ENCODE measurements around the gene GSTM3. TPM values are rescaled to one million over a fixed set of nuclear protein-coding genes. Genes with fewer than 3 reads are reported as not detected.

The GSTM3 gene
- total and polyA plus RNA-seq, 2 of the 13 experiments (the other 11 are each of a cell fraction or from before 2014, with no cell fraction given) = 127 to 142 TPM

- TF ChIP-seq MAFK (conservative IDR thresholded peaks at IDR 0.05 in 1 of 2, IDR thresholded peaks at IDR 0.05 in 1 of 2; ENCODE audit: low read length in 2 of 2) = no peak
- TF ChIP-seq HIVEP1 (CRISPR knock-in tag; IDR thresholded peaks at IDR 0.05) = no peak
- TF ChIP-seq ZSCAN25 (CRISPR knock-in tag; IDR thresholded peaks at IDR 0.05) = no peak
- TF ChIP-seq ATF7 (IDR thresholded peaks at IDR 0.05) = no peak
- TF ChIP-seq ATF7 (CRISPR knock-in tag; IDR thresholded peaks at IDR 0.05) = no peak
- peak; percentile 74 for TF ChIP-seq HNF1B (CRISPR knock-in tag; IDR thresholded peaks at IDR 0.05)
- no peak for TF ChIP-seq ZNF646 (CRISPR knock-in tag; IDR thresholded peaks at IDR 0.05)
- no peak for TF ChIP-seq AHDC1 (CRISPR knock-in tag; IDR thresholded peaks at IDR 0.05; ENCODE audit: borderline replicate concordance)
- TF ChIP-seq ZNF251 (CRISPR knock-in tag; IDR thresholded peaks at IDR 0.05) = no peak
- TF ChIP-seq ZNF605 (CRISPR knock-in tag; IDR thresholded peaks at IDR 0.05) = no peak
- no peak for TF ChIP-seq ZNF446 (CRISPR knock-in tag; IDR thresholded peaks at IDR 0.05)
- no peak for TF ChIP-seq CBFB (CRISPR knock-in tag; IDR thresholded peaks at IDR 0.05)
- no peak for TF ChIP-seq FOXO1 (CRISPR knock-in tag; IDR thresholded peaks at IDR 0.05)
- TF ChIP-seq POLR2AphosphoS2 (IDR thresholded peaks at IDR 0.05; ENCODE audit: low read depth, low read length) = no peak
- no peak for TF ChIP-seq CHD4 (IDR thresholded peaks at IDR 0.05; ENCODE audit: borderline replicate concordance, low read length)
- TF ChIP-seq ZNF460 (CRISPR knock-in tag; IDR thresholded peaks at IDR 0.05; ENCODE audit: borderline replicate concordance) = no peak
Observed at GRCh38 chr1:109773203-109773899, 32.5 kb upstream of the GSTM3 start (continued).

Measured in HepG2 (cell line).